Measurements from ENCODE around the gene BCAS3. TPM values are rescaled to one million over a fixed set of nuclear protein-coding genes. Genes with fewer than 3 reads are reported as not detected.

BCAS3 gene
- total RNA-seq, 1 donor from 2014 or later: 30.5 TPM

DNA sequence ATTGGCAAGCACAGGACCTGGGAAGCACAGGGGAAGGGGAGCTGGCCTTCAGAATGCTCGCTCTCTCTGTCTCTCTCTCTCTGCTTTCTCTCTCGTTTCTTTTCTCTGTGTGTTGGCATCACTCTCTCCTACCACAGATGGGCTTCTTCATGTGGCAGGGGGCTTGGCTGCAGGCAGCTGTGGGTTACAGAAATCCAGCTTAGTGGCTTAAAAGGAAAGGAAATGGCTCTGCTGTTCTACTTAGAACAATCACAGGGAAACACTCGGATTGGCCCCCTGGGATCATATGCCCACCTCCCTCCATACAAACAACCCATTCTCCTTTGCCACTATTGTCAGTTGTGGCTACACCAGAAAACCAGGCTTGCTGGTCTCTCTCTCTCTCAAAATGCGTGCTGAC lies 742.4 kb downstream of the BCAS3 start:
- H3K27me3 Mint-ChIP-seq (ENCODE audit: low read depth): peaks cover 39% of the 10 kb centered on the region
- peaks cover 11% of the 10 kb centered on the region for H3K4me1 Mint-ChIP-seq
- no peak for DNase-seq (ENCODE audit: low read depth, low spot score)
- no peaks in the 10 kb centered on the region for H3K36me3 Mint-ChIP-seq (ENCODE audit: low read depth)
- H3K4me3 Mint-ChIP-seq: peak overlapping the region; percentile 62
- TF ChIP-seq, protein P1, sequence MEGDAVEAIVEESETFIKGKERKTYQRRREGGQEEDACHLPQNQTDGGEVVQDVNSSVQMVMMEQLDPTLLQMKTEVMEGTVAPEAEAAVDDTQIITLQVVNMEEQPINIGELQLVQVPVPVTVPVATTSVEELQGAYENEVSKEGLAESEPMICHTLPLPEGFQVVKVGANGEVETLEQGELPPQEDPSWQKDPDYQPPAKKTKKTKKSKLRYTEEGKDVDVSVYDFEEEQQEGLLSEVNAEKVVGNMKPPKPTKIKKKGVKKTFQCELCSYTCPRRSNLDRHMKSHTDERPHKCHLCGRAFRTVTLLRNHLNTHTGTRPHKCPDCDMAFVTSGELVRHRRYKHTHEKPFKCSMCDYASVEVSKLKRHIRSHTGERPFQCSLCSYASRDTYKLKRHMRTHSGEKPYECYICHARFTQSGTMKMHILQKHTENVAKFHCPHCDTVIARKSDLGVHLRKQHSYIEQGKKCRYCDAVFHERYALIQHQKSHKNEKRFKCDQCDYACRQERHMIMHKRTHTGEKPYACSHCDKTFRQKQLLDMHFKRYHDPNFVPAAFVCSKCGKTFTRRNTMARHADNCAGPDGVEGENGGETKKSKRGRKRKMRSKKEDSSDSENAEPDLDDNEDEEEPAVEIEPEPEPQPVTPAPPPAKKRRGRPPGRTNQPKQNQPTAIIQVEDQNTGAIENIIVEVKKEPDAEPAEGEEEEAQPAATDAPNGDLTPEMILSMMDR (conservative IDR thresholded peaks at IDR 0.05): no peak
- H3K9me3 Mint-ChIP-seq: no peaks in the 10 kb centered on the region
- no peak overlapping the region for H3K27ac Mint-ChIP-seq (ENCODE audit: unreplicated experiment)

DNA sequence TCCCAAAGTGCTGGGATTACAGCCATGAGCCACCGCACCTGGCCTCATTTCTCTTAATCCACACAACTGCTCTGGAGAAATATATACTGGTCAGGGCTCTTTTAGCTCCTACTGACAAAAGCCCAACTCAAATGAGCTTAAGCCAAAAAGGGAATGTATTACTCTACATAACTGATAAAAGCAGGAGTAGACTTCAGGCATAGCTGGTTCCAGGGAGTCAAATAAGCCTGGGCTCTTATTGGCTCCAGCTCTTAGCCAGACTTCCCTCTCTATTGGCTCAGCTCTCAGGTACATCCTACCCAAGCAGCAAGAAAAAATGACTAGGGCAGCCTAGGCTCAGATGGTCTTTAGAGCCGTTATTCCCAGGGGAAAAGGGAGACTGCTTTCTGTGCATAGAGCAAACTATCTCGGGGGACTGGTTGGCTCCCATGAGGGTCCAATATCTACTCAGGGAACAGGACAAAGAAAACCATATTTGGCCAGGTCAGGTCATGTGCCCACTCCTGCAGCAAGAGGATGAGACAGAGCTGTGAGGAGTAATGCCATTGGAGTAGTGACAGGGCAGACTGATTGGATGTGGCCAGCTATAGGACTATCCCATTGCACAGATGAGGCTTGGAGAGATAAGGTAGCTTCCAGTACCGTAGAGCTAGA lies 743.2 kb downstream of the BCAS3 start:
- peaks cover 11% of the 10 kb centered on the region for H3K4me1 Mint-ChIP-seq
- peak overlapping the region; percentile 40 for H3K27ac Mint-ChIP-seq (ENCODE audit: unreplicated experiment)
- no peaks in the 10 kb centered on the region for H3K9me3 Mint-ChIP-seq
- H3K4me3 Mint-ChIP-seq: no peak overlapping the region
- peaks cover 39% of the 10 kb centered on the region for H3K27me3 Mint-ChIP-seq (ENCODE audit: low read depth)
- no peaks in the 10 kb centered on the region for H3K36me3 Mint-ChIP-seq (ENCODE audit: low read depth)
- no peak for DNase-seq (ENCODE audit: low read depth, low spot score)
- TF ChIP-seq, protein P1 (conservative IDR thresholded peaks at IDR 0.05): no peak

DNA sequence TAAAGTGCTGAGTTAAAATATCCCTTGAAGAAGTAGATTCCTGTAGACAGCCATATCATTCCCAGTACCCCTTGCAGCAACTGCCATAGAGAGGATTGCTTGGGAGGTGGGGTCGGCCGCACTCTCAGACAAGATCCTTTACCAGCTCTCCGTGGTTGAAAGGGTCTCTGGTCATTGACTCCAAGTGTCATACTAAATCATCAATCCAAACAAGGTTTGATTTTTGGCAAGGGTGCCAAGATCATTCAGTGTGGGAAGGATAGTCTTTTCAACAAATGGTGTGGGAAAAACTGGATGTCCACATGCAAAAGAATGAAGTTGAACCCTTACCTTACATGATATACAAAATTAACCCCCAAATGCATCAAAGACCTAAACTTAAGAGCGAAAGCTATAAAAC lies 743.8 kb downstream of the BCAS3 start:
- Mint-ChIP-seq H3K27ac (ENCODE audit: unreplicated experiment) (no peak overlapping the region), H3K4me3 (no peak overlapping the region), H3K9me3 (no peaks in the 10 kb centered on the region), H3K4me1 (peaks cover 11% of the 10 kb centered on the region), H3K36me3 (ENCODE audit: low read depth) (no peaks in the 10 kb centered on the region), H3K27me3 (ENCODE audit: low read depth) (peaks cover 42% of the 10 kb centered on the region)
- TF ChIP-seq, protein P1 (conservative IDR thresholded peaks at IDR 0.05): no peak
- DNase-seq (ENCODE audit: low read depth, low spot score): no peak

DNA sequence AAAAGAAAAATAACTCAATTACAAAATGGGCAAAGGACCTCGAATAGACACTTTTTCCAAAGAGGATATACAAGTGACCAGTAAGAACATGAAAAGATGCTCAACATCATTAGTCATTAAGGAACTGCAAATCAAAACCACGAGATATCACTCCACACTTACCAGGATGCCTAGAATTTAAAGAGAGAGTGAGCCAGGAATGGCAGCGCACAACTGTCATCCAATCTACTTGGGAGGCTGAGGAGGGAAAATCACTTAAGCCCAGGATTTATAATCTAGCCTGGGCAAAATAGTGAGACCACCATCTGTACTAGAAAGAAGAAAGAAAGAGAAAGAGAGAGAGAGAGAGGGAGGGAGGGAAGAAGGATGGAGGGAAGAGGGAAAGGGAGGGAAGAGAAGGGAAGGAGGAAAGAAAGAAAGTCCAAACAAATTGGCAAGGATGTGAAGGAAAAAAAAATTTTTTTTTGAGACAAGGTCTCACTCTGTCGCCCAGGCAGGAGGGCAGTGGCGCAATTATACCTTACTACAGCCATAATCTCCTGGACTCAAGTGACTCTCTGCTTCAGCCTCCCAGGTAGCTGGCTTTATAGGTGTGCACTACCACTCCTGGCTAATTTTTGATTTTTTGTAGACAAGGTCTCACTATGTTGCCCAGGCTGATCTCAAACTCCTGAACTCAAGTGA lies 744.6 kb downstream of the BCAS3 start:
- no peaks in the 10 kb centered on the region for H3K36me3 Mint-ChIP-seq (ENCODE audit: low read depth)
- peaks cover 40% of the 10 kb centered on the region for H3K27me3 Mint-ChIP-seq (ENCODE audit: low read depth)
- H3K9me3 Mint-ChIP-seq: no peaks in the 10 kb centered on the region
- DNase-seq (ENCODE audit: low read depth, low spot score): no peak
- H3K27ac Mint-ChIP-seq (ENCODE audit: unreplicated experiment): no peak overlapping the region
- peaks cover 6% of the 10 kb centered on the region for H3K4me1 Mint-ChIP-seq
- no peak overlapping the region for H3K4me3 Mint-ChIP-seq
- TF ChIP-seq, protein P1 (conservative IDR thresholded peaks at IDR 0.05): no peak

DNA sequence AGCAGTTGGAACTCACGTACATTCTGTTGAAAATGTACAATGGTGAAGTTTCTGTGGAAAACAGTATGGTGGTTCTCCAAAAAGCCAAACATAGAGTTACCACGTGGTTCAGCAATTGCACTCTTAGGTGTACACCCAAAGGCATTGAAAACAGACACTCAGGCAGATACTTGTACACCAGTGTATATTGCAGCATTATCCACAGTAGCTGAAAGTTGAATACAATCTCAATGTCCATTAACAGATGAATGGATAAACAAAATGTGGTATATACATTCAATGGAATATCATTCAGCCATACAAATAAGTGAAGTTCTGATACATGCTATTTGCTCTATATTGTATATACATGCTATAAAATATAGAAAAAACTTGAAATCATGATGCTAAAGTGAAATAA lies 745.2 kb downstream of the BCAS3 start:
- Mint-ChIP-seq H3K4me3 (no peak overlapping the region), H3K4me1 (peaks cover 6% of the 10 kb centered on the region), H3K36me3 (ENCODE audit: low read depth) (no peaks in the 10 kb centered on the region), H3K9me3 (no peaks in the 10 kb centered on the region), H3K27ac (ENCODE audit: unreplicated experiment) (no peak overlapping the region), H3K27me3 (ENCODE audit: low read depth) (peaks cover 42% of the 10 kb centered on the region)
- TF ChIP-seq, protein P1 (conservative IDR thresholded peaks at IDR 0.05): no peak
- no peak for DNase-seq (ENCODE audit: low read depth, low spot score)
